ENCODE results near the gene ACACB. TPM values are rescaled to one million over a fixed set of nuclear protein-coding genes. Genes with fewer than 3 reads are reported as not detected.

ACACB gene
- total RNA-seq, 2 experiments from 2014 or later: 11.9 to 14.8 TPM

GRCh38 chr12:109234012-109234411 is 117.6 kb downstream of the ACACB start:
- H3K27me3 Mint-ChIP-seq (ENCODE audit: low read depth): no peaks in the 10 kb centered on the region
- ChIA-PET POLR2A (no interaction called here), CTCF (no interaction called here)
- no peak for ATAC-seq
- DNase-seq: no peak
- no peak overlapping the region for H3K4me3 Mint-ChIP-seq
- no peak overlapping the region for H3K27ac Mint-ChIP-seq
- no peaks in the 10 kb centered on the region for H3K4me1 Mint-ChIP-seq (ENCODE audit: low read depth)
- no peaks in the 10 kb centered on the region for H3K9me3 Mint-ChIP-seq (ENCODE audit: insufficient read depth)
- no peaks in the 10 kb centered on the region for H3K36me3 Mint-ChIP-seq (ENCODE audit: low read depth)

GRCh38 chr12:109236257-109236656 is 119.9 kb downstream of the ACACB start:
- CTCF ChIA-PET: no interaction called here
- H3K27ac Mint-ChIP-seq: no peak overlapping the region
- H3K4me3 Mint-ChIP-seq: no peak overlapping the region
- no peaks in the 10 kb centered on the region for H3K27me3 Mint-ChIP-seq (ENCODE audit: low read depth)
- H3K4me1 Mint-ChIP-seq (ENCODE audit: low read depth): no peaks in the 10 kb centered on the region
- H3K36me3 Mint-ChIP-seq (ENCODE audit: low read depth): no peaks in the 10 kb centered on the region
- no peaks in the 10 kb centered on the region for H3K9me3 Mint-ChIP-seq (ENCODE audit: insufficient read depth)
- ATAC-seq: no peak
- POLR2A ChIA-PET: no interaction called here
- DNase-seq: no peak

GRCh38 chr12:109239179-109239578 is 122.8 kb downstream of the ACACB start:
- H3K27me3 Mint-ChIP-seq (ENCODE audit: low read depth): no peaks in the 10 kb centered on the region
- ChIA-PET CTCF (no interaction called here), POLR2A (no interaction called here)
- peaks cover 4% of the 10 kb centered on the region for H3K36me3 Mint-ChIP-seq (ENCODE audit: low read depth)
- no peaks in the 10 kb centered on the region for H3K4me1 Mint-ChIP-seq (ENCODE audit: low read depth)
- no peak overlapping the region for H3K27ac Mint-ChIP-seq
- no peak overlapping the region for H3K4me3 Mint-ChIP-seq
- no peak for ATAC-seq
- H3K9me3 Mint-ChIP-seq (ENCODE audit: insufficient read depth): no peaks in the 10 kb centered on the region
- DNase-seq: no peak

GRCh38 chr12:109239691-109240090 is 123.3 kb downstream of the ACACB start:
- Mint-ChIP-seq H3K9me3 (ENCODE audit: insufficient read depth) (no peaks in the 10 kb centered on the region), H3K36me3 (ENCODE audit: low read depth) (peaks cover 4% of the 10 kb centered on the region), H3K27ac (no peak overlapping the region), H3K4me1 (ENCODE audit: low read depth) (no peaks in the 10 kb centered on the region), H3K4me3 (no peak overlapping the region), H3K27me3 (ENCODE audit: low read depth) (no peaks in the 10 kb centered on the region)
- ATAC-seq: no peak
- ChIA-PET CTCF (no interaction called here), POLR2A (no interaction called here)
- no peak for DNase-seq

GRCh38 chr12:109240365-109240764 is 124.0 kb downstream of the ACACB start:
- H3K27ac Mint-ChIP-seq: no peak overlapping the region
- no peaks in the 10 kb centered on the region for H3K27me3 Mint-ChIP-seq (ENCODE audit: low read depth)
- no peaks in the 10 kb centered on the region for H3K4me1 Mint-ChIP-seq (ENCODE audit: low read depth)
- ChIA-PET POLR2A (no interaction called here), CTCF (no interaction called here)
- H3K36me3 Mint-ChIP-seq (ENCODE audit: low read depth): peaks cover 4% of the 10 kb centered on the region
- DNase-seq: no peak
- no peak overlapping the region for H3K4me3 Mint-ChIP-seq
- H3K9me3 Mint-ChIP-seq (ENCODE audit: insufficient read depth): no peaks in the 10 kb centered on the region
- ATAC-seq: no peak

GRCh38 chr12:109241936-109242335 is 125.5 kb downstream of the ACACB start:
- Mint-ChIP-seq H3K27ac (no peak overlapping the region), H3K4me3 (no peak overlapping the region), H3K4me1 (ENCODE audit: low read depth) (no peaks in the 10 kb centered on the region), H3K9me3 (ENCODE audit: insufficient read depth) (no peaks in the 10 kb centered on the region), H3K36me3 (ENCODE audit: low read depth) (peaks cover 4% of the 10 kb centered on the region), H3K27me3 (ENCODE audit: low read depth) (no peaks in the 10 kb centered on the region)
- POLR2A ChIA-PET: no interaction called here
- CTCF ChIA-PET: no interaction called here
- ATAC-seq: no peak
- DNase-seq: no peak

GRCh38 chr12:109244073-109244472 is 127.7 kb downstream of the ACACB start:
- Mint-ChIP-seq H3K4me3 (no peak overlapping the region), H3K36me3 (ENCODE audit: low read depth) (peaks cover 4% of the 10 kb centered on the region), H3K9me3 (ENCODE audit: insufficient read depth) (no peaks in the 10 kb centered on the region), H3K4me1 (ENCODE audit: low read depth) (no peaks in the 10 kb centered on the region), H3K27me3 (ENCODE audit: low read depth) (no peaks in the 10 kb centered on the region), H3K27ac (no peak overlapping the region)
- CTCF ChIA-PET: no interaction called here
- POLR2A ChIA-PET: interaction anchor here (0.6 kb wide), 1 partner anchor 105 kb away, joined by 3 read pairs; no protein-coding TSS in a partner anchor
- ATAC-seq (no peak), DNase-seq (no peak)

GRCh38 chr12:109246221-109246620 is 129.8 kb downstream of the ACACB start:
- ATAC-seq (no peak), DNase-seq (no peak)
- ChIA-PET CTCF (no interaction called here), POLR2A (no interaction called here)
- Mint-ChIP-seq H3K4me1 (ENCODE audit: low read depth) (peaks cover 5% of the 10 kb centered on the region), H3K36me3 (ENCODE audit: low read depth) (peaks cover 4% of the 10 kb centered on the region), H3K27me3 (ENCODE audit: low read depth) (no peaks in the 10 kb centered on the region), H3K27ac (no peak overlapping the region), H3K9me3 (ENCODE audit: insufficient read depth) (no peaks in the 10 kb centered on the region), H3K4me3 (no peak overlapping the region)

GRCh38 chr12:109247831-109248654 is 131.7 kb downstream of the ACACB start:
- no peak for DNase-seq
- Mint-ChIP-seq H3K4me3 (no peak overlapping the region), H3K27ac (no peak overlapping the region), H3K36me3 (ENCODE audit: low read depth) (peaks cover 5% of the 10 kb centered on the region), H3K9me3 (ENCODE audit: insufficient read depth) (no peaks in the 10 kb centered on the region), H3K27me3 (ENCODE audit: low read depth) (no peaks in the 10 kb centered on the region), H3K4me1 (ENCODE audit: low read depth) (peaks cover 5% of the 10 kb centered on the region)
- no peak for ATAC-seq
- ChIA-PET POLR2A (interaction anchor here (0.6 kb wide), 1 partner anchor 266 kb away, joined by 3 read pairs; no protein-coding TSS in a partner anchor), CTCF (no interaction called here)

- DNase-seq (no peak), ATAC-seq (no peak)
- Mint-ChIP-seq H3K36me3 (ENCODE audit: low read depth) (peaks cover 16% of the 10 kb centered on the region), H3K27me3 (ENCODE audit: low read depth) (no peaks in the 10 kb centered on the region), H3K9me3 (ENCODE audit: insufficient read depth) (no peaks in the 10 kb centered on the region), H3K27ac (no peak overlapping the region), H3K4me3 (no peak overlapping the region), H3K4me1 (ENCODE audit: low read depth) (peaks cover 5% of the 10 kb centered on the region)
- CTCF ChIA-PET: no interaction called here
- POLR2A ChIA-PET: no interaction called here
These were observed 134.1 kb downstream of the ACACB start for GRCh38 chr12:109250523-109250922.

- H3K4me1 Mint-ChIP-seq (ENCODE audit: low read depth): peaks cover 5% of the 10 kb centered on the region
- DNase-seq (no peak), ATAC-seq (no peak)
- no peak overlapping the region for H3K4me3 Mint-ChIP-seq
- CTCF ChIA-PET: no interaction called here
- peaks cover 16% of the 10 kb centered on the region for H3K36me3 Mint-ChIP-seq (ENCODE audit: low read depth)
- POLR2A ChIA-PET: no interaction called here
- no peak overlapping the region for H3K27ac Mint-ChIP-seq
- no peaks in the 10 kb centered on the region for H3K27me3 Mint-ChIP-seq (ENCODE audit: low read depth)
- H3K9me3 Mint-ChIP-seq (ENCODE audit: insufficient read depth): no peaks in the 10 kb centered on the region
These were observed 136.4 kb downstream of the ACACB start for GRCh38 chr12:109252799-109253198.

GRCh38 chr12:109253913-109254544 is 137.6 kb downstream of the ACACB start:
- POLR2A ChIA-PET: no interaction called here
- Mint-ChIP-seq H3K4me3 (no peak overlapping the region), H3K27ac (no peak overlapping the region)

More at GRCh38 chr12:109253913-109254544, 137.6 kb downstream of the ACACB start:
- H3K27me3 Mint-ChIP-seq (ENCODE audit: low read depth): no peaks in the 10 kb centered on the region
- peaks cover 5% of the 10 kb centered on the region for H3K4me1 Mint-ChIP-seq (ENCODE audit: low read depth)
- CTCF ChIA-PET: no interaction called here
- no peak for DNase-seq
- H3K36me3 Mint-ChIP-seq (ENCODE audit: low read depth): peaks cover 16% of the 10 kb centered on the region
- H3K9me3 Mint-ChIP-seq (ENCODE audit: insufficient read depth): no peaks in the 10 kb centered on the region
- no peak for ATAC-seq

Data from activated CD8-positive, alpha-beta T cell treated with anti-CD3 and anti-CD28 coated beads, Interleukin-2, amount 10 ng/mL, durations not matched to agents 7 days and 5 days (primary cell).